ENCODE results near the gene LRRC4C. TPM values are rescaled to one million over a fixed set of nuclear protein-coding genes. Genes with fewer than 3 reads are reported as not detected.

Gene LRRC4C
- total and polyA plus RNA-seq, 10 of the 15 experiments (the other 5 are each of a cell fraction or from before 2014, with no cell fraction given): 1.5 TPM; not detected in 9

DNA sequence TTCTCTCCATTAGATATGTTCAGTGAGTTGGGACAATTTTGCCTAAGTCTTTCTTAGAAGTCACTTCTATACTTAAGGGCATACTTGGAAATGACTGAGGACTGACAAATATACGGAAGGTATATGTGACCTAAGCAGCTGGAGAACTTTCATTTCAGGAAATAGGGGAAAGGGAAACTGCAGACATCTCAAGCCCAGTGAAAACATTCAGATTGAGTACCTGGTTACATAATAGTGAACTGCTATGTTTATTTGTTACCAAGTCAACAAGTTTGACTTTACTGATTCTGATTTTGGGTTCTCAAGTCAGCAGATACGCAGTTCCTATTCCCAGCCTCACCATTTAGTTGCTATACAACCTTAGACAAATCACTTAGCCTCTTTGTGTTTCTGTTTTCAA, 1173.9 kb downstream of the LRRC4C start:
- ATAC-seq (no peak), DNase-seq (ENCODE audit: low read depth, low spot score) (no peak), FAIRE-seq (no peak)
- Histone ChIP-seq H3K79me2 (ENCODE audit: control insufficient read depth, insufficient read depth, low read length) (no peaks in the 10 kb centered on the region), H3K27ac (ENCODE audit: control insufficient read depth, insufficient read depth) (no peak overlapping the region), H2AFZ (ENCODE audit: control insufficient read depth, low read depth, low read length) (no peak overlapping the region), H3K4me3 (no peak overlapping the region), H3K4me2 (ENCODE audit: control insufficient read depth, insufficient read depth) (no peak overlapping the region), H3K9me3 (replicated peaks; ENCODE audit: control insufficient read depth, insufficient read depth, low read length) (no peaks in the 10 kb centered on the region), H3K4me1 (ENCODE audit: control insufficient read depth, insufficient read depth, low read length) (no peaks in the 10 kb centered on the region), H3K9ac (ENCODE audit: control insufficient read depth, insufficient read depth, low read length) (no peak overlapping the region), H4K20me1 (ENCODE audit: control insufficient read depth, insufficient read depth) (no peaks in the 10 kb centered on the region), H3K36me3 (ENCODE audit: control insufficient read depth in 2 of 2, insufficient read depth in 2 of 2, low read length in 1 of 2) (no peaks in the 10 kb centered on the region), H3K27me3 (replicated peaks in 1 of 2; ENCODE audit: control insufficient read depth in 2 of 2, insufficient read depth in 2 of 2, low read length in 1 of 2) (no peaks in the 10 kb centered on the region; a peak in 1 of 4 replicates)
- TF ChIP-seq CEBPB (IDR thresholded peaks at IDR 0.05; ENCODE audit: borderline replicate concordance in 1 of 2, low read depth in 2 of 2, low read length in 2 of 2): no peak
- no peak for TF ChIP-seq YBX1 (IDR thresholded peaks at IDR 0.05)
- TF ChIP-seq IKZF1 (conservative IDR thresholded peaks at IDR 0.05): no peak
- no peak for TF ChIP-seq SUZ12 (IDR thresholded peaks at IDR 0.05; ENCODE audit: unreplicated experiment)
- TF ChIP-seq HDGF (IDR thresholded peaks at IDR 0.05): no peak
- no peak for TF ChIP-seq NR2F1 (conservative IDR thresholded peaks at IDR 0.05)
- no peak for TF ChIP-seq RBBP5 (conservative IDR thresholded peaks at IDR 0.05)
- TF ChIP-seq ZNF207 (IDR thresholded peaks at IDR 0.05; ENCODE audit: borderline replicate concordance): no peak
- no peak for TF ChIP-seq SMARCA5 (IDR thresholded peaks at IDR 0.05)
- TF ChIP-seq MEF2A (IDR thresholded peaks at IDR 0.05; ENCODE audit: insufficient read depth, low read depth, low read length): no peak
- TF ChIP-seq TARDBP (IDR thresholded peaks at IDR 0.05; ENCODE audit: borderline replicate concordance): no peak
- TF ChIP-seq LARP7 (IDR thresholded peaks at IDR 0.05): no peak
- TF ChIP-seq CBFB (IDR thresholded peaks at IDR 0.05; ENCODE audit: low read depth): no peak
- TF ChIP-seq, protein P1, sequence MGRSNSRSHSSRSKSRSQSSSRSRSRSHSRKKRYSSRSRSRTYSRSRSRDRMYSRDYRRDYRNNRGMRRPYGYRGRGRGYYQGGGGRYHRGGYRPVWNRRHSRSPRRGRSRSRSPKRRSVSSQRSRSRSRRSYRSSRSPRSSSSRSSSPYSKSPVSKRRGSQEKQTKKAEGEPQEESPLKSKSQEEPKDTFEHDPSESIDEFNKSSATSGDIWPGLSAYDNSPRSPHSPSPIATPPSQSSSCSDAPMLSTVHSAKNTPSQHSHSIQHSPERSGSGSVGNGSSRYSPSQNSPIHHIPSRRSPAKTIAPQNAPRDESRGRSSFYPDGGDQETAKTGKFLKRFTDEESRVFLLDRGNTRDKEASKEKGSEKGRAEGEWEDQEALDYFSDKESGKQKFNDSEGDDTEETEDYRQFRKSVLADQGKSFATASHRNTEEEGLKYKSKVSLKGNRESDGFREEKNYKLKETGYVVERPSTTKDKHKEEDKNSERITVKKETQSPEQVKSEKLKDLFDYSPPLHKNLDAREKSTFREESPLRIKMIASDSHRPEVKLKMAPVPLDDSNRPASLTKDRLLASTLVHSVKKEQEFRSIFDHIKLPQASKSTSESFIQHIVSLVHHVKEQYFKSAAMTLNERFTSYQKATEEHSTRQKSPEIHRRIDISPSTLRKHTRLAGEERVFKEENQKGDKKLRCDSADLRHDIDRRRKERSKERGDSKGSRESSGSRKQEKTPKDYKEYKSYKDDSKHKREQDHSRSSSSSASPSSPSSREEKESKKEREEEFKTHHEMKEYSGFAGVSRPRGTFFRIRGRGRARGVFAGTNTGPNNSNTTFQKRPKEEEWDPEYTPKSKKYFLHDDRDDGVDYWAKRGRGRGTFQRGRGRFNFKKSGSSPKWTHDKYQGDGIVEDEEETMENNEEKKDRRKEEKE (IDR thresholded peaks at IDR 0.05): no peak
- TF ChIP-seq, protein P2, sequence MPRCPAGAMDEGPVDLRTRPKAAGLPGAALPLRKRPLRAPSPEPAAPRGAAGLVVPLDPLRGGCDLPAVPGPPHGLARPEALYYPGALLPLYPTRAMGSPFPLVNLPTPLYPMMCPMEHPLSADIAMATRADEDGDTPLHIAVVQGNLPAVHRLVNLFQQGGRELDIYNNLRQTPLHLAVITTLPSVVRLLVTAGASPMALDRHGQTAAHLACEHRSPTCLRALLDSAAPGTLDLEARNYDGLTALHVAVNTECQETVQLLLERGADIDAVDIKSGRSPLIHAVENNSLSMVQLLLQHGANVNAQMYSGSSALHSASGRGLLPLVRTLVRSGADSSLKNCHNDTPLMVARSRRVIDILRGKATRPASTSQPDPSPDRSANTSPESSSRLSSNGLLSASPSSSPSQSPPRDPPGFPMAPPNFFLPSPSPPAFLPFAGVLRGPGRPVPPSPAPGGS (IDR thresholded peaks at IDR 0.05; ENCODE audit: borderline replicate concordance, insufficient read depth, low read depth, low read length, poor library complexity, severe bottlenecking): no peak
- no peak for TF ChIP-seq SPI1 (IDR thresholded peaks at IDR 0.05; ENCODE audit: borderline replicate concordance, insufficient read depth, low read depth, low read length)
- TF ChIP-seq, protein P3, sequence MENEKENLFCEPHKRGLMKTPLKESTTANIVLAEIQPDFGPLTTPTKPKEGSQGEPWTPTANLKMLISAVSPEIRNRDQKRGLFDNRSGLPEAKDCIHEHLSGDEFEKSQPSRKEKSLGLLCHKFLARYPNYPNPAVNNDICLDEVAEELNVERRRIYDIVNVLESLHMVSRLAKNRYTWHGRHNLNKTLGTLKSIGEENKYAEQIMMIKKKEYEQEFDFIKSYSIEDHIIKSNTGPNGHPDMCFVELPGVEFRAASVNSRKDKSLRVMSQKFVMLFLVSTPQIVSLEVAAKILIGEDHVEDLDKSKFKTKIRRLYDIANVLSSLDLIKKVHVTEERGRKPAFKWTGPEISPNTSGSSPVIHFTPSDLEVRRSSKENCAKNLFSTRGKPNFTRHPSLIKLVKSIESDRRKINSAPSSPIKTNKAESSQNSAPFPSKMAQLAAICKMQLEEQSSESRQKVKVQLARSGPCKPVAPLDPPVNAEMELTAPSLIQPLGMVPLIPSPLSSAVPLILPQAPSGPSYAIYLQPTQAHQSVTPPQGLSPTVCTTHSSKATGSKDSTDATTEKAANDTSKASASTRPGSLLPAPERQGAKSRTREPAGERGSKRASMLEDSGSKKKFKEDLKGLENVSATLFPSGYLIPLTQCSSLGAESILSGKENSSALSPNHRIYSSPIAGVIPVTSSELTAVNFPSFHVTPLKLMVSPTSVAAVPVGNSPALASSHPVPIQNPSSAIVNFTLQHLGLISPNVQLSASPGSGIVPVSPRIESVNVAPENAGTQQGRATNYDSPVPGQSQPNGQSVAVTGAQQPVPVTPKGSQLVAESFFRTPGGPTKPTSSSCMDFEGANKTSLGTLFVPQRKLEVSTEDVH (IDR thresholded peaks at IDR 0.05; ENCODE audit: low read depth, partially characterized antibody): no peak
- TF ChIP-seq EED (IDR thresholded peaks at IDR 0.05; ENCODE audit: low read depth): no peak
- no peak for TF ChIP-seq PAX8 (IDR thresholded peaks at IDR 0.05)
- 20% methylated on average over 2 of the region's 2 CpGs for WGBS (ENCODE audit: insufficient coverage, insufficient replicate concordance, low lambda C conversion rate, missing lambda C conversion rate)
- intact Hi-C loops (cut with micrococcal nuclease; ENCODE audit: unreplicated experiment) (no loop called here), in situ Hi-C loops (cut with MboI) (no loop called here)
- CTCF ChIA-PET: no interaction called here
- RAD21 ChIA-PET (ENCODE audit: unreplicated experiment): no interaction called here
- no TSS peak for BruUV-seq (replicated peaks)
- POLR2A ChIA-PET: no interaction called here
- SMC1A ChIA-PET (ENCODE audit: uncharacterized antibody, unreplicated experiment): no interaction called here
